ENCODE measurements around the gene SKA3.

DNA sequence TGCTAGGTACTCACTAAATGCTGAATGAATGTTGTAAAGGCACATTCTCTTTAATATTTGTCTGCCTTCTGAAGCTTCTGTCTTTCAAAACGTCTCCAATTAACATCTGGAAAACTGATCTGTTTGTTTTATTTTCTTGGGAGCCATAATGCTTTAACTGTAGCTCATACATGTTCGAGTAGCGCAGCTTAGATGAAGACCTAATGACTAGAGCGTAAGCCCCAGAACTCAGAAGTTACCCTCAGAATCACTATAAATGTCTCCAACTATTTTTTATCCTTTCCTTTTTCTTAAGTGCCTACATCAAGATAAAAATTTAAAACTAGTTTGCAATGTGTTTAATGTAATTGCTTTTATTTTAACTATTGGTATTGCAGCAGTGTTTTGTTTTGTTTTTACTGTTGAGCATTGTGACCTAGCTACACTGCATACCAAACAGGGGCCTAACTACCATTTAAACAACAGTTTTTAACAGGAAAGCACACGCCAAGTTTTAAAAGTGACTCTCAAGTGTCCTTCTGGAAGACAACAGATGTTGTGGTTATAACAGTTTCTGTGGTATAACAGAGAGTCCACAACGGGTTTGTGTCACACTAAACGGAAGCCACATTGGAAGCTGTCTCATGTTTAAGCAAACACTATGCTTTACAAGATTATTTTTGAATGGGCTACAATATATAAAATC is 42.1 kb upstream of the SKA3 start:
- TF ChIP-seq YY1 (IDR thresholded peaks at IDR 0.05; ENCODE audit: insufficient read depth, insufficient read length) (no peak), ZNF274 (IDR thresholded peaks at IDR 0.05; ENCODE audit: low read depth, low read length) (no peak)
